ENCODE data around the gene CDK16.

Gene CDK16

DNA sequence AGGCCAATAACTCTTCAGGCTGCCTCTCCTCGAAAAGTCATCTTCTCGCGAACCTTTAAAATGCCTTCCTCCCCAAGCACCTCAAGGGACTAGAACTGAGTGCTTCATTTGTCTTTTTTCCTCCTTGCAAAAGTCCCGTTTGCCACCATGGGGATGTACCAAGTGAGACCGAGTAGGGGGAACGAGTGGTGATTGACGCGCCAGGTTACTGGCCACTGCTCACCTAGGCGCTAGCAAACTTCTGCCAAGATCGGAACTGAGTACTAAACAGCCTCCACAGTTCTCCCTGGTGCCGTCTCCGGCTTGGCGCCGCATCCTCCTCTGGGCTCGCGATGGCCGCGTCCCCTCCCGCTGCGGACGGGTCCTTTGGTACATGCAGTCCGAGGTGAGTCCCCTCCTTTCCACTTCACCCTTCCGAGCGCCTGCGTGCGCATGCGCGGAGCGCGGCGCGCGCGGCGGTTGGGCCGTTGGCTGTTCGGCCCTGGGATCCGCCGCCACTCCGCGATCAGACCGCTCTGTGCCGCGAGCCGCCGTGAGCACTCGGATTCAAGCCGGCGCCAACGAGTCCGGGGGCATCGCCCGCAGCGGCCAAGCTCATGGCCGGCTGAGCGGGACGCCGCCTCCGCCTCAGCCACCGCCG, at the start of gene CDK16:
Gene CDK16 (plus strand): TSS at position 402 of the 640 bp plus-strand sequence. CDS start 4,877 bp downstream, outside the sequence.
- H3K27me3 ChIP-seq (ENCODE audit: control insufficient read depth, insufficient read depth, low read length): no peaks in the 10 kb centered on the region
- H3K36me3 ChIP-seq (ENCODE audit: control insufficient read depth, insufficient read depth, low read length): peaks cover 63% of the 10 kb centered on the region
- H3K27ac ChIP-seq (ENCODE audit: low read depth, low read length): peak within 1 kb of the TSS; percentile 96
- H3K4me1 ChIP-seq (ENCODE audit: control insufficient read depth, insufficient read depth, low read length): peaks cover 33% of the 10 kb centered on the region
- no peaks in the 10 kb centered on the region for H3K9me3 ChIP-seq (ENCODE audit: control insufficient read depth, insufficient read depth, low read depth, low read length)
- peak within 1 kb of the TSS; percentile 96 for H3K9ac ChIP-seq (ENCODE audit: low read length)
- peak within 1 kb of the TSS; percentile 86 for H3K4me3 ChIP-seq (ENCODE audit: low read depth, low read length)

DNA sequence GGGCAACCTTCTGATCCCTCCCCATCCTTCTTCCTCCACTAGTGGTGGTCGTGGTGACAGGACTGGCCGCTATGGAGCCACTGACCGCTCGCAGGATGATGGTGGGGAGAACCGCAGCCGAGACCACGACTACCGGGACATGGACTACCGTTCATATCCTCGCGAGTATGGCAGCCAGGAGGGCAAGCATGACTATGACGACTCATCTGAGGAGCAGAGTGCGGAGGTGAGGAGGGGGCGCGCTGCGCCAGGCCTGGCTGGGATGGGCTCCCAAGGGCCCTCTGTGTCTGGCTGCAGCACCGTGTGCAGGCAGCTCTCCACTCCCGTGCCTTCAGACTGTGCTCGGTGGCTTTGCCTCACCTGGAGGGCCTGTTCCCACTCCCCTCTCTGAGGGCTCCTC, 49.2 kb upstream of the CDK16 start:
- no peaks in the 10 kb centered on the region for H3K4me1 ChIP-seq (ENCODE audit: control insufficient read depth, insufficient read depth, low read length)
- no peak overlapping the region for H3K27ac ChIP-seq (ENCODE audit: low read depth, low read length)
- no peak overlapping the region for H3K9ac ChIP-seq (ENCODE audit: low read length)
- peaks cover 63% of the 10 kb centered on the region for H3K36me3 ChIP-seq (ENCODE audit: control insufficient read depth, insufficient read depth, low read length)
- no peaks in the 10 kb centered on the region for H3K27me3 ChIP-seq (ENCODE audit: control insufficient read depth, insufficient read depth, low read length)
- H3K4me3 ChIP-seq (ENCODE audit: low read depth, low read length): no peak overlapping the region
- H3K9me3 ChIP-seq (ENCODE audit: control insufficient read depth, insufficient read depth, low read depth, low read length): no peaks in the 10 kb centered on the region

DNA sequence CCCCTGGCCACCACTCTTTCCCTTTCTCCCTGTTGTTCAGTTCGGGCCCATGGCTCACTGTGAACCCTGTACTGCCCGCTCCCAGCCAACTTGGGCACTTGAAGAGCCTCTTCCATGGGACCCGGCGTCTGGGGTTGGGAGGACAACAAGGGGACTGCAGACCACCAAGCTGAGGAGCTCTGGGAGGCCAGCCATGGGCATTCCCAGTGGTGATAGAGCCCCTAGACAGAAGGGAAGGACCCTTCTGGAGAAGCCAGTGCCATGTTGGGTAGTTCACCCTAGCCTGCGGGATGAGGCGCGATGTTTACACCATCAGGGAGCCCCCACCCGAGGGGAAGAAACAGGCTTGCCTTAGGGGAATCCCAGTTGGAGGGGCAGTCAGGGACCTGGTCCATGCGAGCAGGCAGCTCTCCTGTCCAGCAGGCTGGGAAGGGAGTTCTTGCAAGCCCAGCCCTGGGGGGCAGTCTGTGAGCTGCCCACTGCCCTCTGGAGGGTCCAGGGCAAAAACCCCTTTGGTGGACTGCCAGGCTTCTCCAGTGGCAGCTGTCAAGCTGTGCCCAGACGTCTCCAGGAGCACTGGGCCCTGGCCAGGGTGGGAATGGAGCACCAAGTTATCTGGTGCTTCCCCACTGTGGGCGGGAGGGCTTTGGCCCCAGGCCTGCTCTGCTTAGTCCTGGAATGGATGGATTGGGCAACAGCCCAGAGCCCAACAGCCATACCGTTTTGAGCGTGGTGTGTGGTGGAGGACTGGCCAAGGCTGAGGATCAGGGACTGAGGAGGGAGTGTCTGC, 48.6 kb upstream of the CDK16 start:
- H3K27me3 ChIP-seq (ENCODE audit: control insufficient read depth, insufficient read depth, low read length): no peaks in the 10 kb centered on the region
- H3K9me3 ChIP-seq (ENCODE audit: control insufficient read depth, insufficient read depth, low read depth, low read length): no peaks in the 10 kb centered on the region
- H3K36me3 ChIP-seq (ENCODE audit: control insufficient read depth, insufficient read depth, low read length): peaks cover 63% of the 10 kb centered on the region
- H3K9ac ChIP-seq (ENCODE audit: low read length): no peak overlapping the region
- no peak overlapping the region for H3K4me3 ChIP-seq (ENCODE audit: low read depth, low read length)
- H3K4me1 ChIP-seq (ENCODE audit: control insufficient read depth, insufficient read depth, low read length): no peaks in the 10 kb centered on the region
- no peak overlapping the region for H3K27ac ChIP-seq (ENCODE audit: low read depth, low read length)

DNA sequence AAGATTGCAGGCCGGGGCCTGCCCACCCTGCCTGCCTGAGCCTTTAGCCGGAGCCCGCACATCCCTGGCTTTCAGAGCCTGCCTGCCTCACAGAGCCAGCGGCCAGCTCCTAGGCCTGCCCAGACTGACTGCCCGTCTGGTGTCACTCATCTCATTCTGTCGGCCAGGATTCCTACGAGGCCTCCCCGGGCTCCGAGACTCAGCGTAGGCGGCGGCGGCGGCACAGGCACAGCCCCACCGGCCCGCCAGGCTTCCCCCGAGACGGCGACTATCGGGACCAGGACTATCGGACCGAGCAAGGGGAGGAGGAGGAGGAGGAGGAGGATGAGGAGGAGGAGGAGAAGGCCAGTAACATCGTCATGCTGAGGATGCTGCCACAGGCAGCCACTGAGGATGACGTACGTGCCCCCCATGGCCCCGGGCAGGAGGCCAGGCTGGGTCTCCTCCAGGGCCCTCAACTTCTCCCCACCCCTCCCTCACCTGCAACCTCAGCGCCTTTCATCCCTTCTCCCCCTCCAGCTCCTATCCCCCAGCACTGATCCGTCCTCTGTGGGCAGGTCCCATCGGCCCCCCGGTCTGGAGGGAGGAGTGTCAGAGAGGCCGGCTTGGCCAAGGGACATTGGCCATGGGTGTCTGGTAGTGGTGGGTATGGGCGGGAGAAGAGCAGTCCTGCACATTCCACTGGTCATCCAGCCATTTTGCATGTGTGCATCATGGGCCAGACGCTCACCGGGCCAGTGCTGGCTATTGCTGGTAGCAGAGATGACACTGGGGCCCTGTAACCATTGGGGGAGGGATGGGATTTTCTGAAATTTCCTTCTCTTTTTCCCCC, 47.4 kb upstream of the CDK16 start:
- Histone ChIP-seq H3K4me1 (ENCODE audit: control insufficient read depth, insufficient read depth, low read length) (no peaks in the 10 kb centered on the region), H3K9ac (ENCODE audit: low read length) (no peak overlapping the region), H3K9me3 (ENCODE audit: control insufficient read depth, insufficient read depth, low read depth, low read length) (no peaks in the 10 kb centered on the region), H3K27me3 (ENCODE audit: control insufficient read depth, insufficient read depth, low read length) (no peaks in the 10 kb centered on the region), H3K27ac (ENCODE audit: low read depth, low read length) (no peak overlapping the region), H3K4me3 (ENCODE audit: low read depth, low read length) (no peak overlapping the region), H3K36me3 (ENCODE audit: control insufficient read depth, insufficient read depth, low read length) (peaks cover 74% of the 10 kb centered on the region)

DNA sequence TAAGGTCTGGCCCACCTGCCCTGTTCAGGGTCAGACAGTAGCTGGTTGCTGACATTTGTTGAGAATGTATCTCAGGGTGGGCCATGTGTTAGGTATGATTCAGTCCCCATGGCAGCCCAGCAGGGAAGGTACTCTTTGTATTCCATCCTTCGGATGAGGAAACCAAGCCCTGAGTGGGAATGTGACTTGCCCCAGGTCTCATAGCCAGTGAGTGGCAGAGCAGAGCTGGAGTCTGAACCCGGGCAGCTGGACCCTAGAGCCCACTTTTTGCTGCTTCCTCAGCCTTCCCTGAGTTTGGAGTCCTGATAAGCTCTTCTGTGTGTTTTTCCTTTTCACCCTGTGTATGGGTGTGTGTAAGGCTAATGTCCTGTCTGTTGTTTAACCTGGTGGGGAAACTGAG, 46.5 kb upstream of the CDK16 start:
- no peaks in the 10 kb centered on the region; the same call in 1 of the 2 replicates for H3K27me3 ChIP-seq (ENCODE audit: control insufficient read depth, insufficient read depth, low read length)
- no peak overlapping the region for H3K4me3 ChIP-seq (ENCODE audit: low read depth, low read length)
- H3K27ac ChIP-seq (ENCODE audit: low read depth, low read length): no peak overlapping the region
- H3K9me3 ChIP-seq (ENCODE audit: control insufficient read depth, insufficient read depth, low read depth, low read length): no peaks in the 10 kb centered on the region
- no peaks in the 10 kb centered on the region for H3K4me1 ChIP-seq (ENCODE audit: control insufficient read depth, insufficient read depth, low read length)
- no peak overlapping the region for H3K9ac ChIP-seq (ENCODE audit: low read length)
- H3K36me3 ChIP-seq (ENCODE audit: control insufficient read depth, insufficient read depth, low read length): peaks cover 84% of the 10 kb centered on the region

DNA sequence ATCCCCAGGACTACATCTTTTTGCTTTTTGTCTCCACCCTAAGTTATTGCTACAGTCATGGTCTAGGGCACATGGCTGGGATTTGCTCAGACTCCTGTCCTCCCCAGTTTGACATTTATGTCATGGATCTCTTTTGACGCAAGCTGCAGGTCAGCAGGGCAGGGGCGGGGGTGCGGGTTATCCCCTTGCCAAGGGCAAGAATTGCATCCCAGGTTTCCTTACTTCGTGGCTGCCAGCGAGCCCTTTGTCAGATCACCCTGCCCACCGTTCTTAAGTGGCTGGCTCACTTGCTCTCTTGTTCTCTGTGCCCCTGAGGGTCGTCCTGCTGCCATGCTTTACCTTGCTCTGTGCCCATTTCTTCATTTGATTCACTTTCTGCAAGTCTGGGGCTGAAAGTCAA, 45.9 kb upstream of the CDK16 start:
- no peak overlapping the region for H3K4me3 ChIP-seq (ENCODE audit: low read depth, low read length)
- H3K9ac ChIP-seq (ENCODE audit: low read length): no peak overlapping the region
- H3K9me3 ChIP-seq (ENCODE audit: control insufficient read depth, insufficient read depth, low read depth, low read length): no peaks in the 10 kb centered on the region
- H3K4me1 ChIP-seq (ENCODE audit: control insufficient read depth, insufficient read depth, low read length): no peaks in the 10 kb centered on the region
- no peak overlapping the region for H3K27ac ChIP-seq (ENCODE audit: low read depth, low read length)
- peaks cover 89% of the 10 kb centered on the region for H3K36me3 ChIP-seq (ENCODE audit: control insufficient read depth, insufficient read depth, low read length)
- no peaks in the 10 kb centered on the region; the same call in 1 of the 2 replicates for H3K27me3 ChIP-seq (ENCODE audit: control insufficient read depth, insufficient read depth, low read length)

DNA sequence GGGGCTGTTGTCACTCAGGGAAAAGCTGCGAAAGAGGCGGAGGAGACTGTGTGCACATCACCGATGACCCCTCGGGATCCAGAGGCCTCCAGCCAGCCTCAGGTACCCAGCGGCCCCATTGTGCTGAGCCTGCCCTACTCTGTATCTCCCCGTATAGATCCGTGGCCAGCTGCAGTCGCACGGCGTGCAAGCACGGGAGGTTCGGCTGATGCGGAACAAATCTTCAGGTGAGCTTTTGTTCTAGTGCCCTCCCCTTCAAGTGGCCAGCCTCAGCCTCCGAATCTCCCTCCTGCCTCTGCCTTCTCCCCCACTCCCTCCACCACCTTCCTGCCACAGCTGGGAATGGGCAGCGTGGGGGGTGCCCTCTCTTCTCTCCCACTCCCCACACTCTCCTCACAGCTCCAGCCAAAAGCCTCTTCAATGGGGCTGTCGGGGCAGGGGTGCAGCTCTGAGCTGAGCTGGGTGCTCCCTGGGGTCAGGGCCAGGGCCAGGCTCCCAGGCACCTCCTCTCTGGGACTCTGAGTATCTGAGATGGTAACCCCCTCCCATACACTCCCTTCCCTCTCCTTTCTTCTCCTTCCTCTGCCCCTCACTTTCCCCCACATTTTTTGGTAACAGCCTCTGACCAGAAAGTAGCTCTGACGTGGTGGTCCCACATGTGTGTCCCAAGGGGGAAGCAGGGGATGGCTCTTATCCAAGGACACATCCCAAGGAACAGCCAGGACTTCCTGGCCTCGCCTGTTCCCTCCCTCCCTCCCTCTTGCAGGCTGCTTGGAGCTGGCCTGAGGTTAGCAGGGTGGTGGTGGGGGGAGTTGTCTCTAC, 45.3 kb upstream of the CDK16 start:
- Histone ChIP-seq H3K9ac (ENCODE audit: low read length) (no peak overlapping the region), H3K9me3 (ENCODE audit: control insufficient read depth, insufficient read depth, low read depth, low read length) (no peaks in the 10 kb centered on the region), H3K36me3 (ENCODE audit: control insufficient read depth, insufficient read depth, low read length) (peaks cover 95% of the 10 kb centered on the region), H3K27me3 (ENCODE audit: control insufficient read depth, insufficient read depth, low read length) (no peaks in the 10 kb centered on the region; the same call in 1 of the 2 replicates), H3K27ac (ENCODE audit: low read depth, low read length) (no peak overlapping the region), H3K4me1 (ENCODE audit: control insufficient read depth, insufficient read depth, low read length) (no peaks in the 10 kb centered on the region), H3K4me3 (ENCODE audit: low read depth, low read length) (no peak overlapping the region)

DNA sequence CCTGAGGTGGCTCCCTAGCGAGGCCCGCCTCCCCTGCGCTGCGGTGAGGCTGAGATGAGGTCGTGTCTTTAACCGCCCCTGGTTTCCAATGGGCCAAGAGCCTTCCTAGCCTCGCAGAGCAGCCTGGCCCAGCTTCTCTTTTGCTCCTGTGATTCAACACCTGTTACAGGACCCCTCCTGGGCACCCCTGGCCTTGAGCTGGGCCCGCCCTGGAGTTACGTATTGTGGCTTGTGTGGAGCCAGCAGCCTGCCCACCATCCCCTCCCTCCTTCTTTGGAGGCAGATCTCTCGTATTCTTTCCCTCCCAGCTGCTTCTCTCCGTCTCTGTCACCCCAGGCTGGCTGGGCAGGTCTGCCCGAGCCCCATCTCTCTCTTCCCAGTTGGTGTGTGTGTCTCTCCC, 44.1 kb upstream of the CDK16 start:
- no peaks in the 10 kb centered on the region; the same call in 1 of the 2 replicates for H3K27me3 ChIP-seq (ENCODE audit: control insufficient read depth, insufficient read depth, low read length)
- H3K9me3 ChIP-seq (ENCODE audit: control insufficient read depth, insufficient read depth, low read depth, low read length): no peaks in the 10 kb centered on the region
- peaks cover 99% of the 10 kb centered on the region for H3K36me3 ChIP-seq (ENCODE audit: control insufficient read depth, insufficient read depth, low read length)
- no peak overlapping the region for H3K4me3 ChIP-seq (ENCODE audit: low read depth, low read length)
- H3K9ac ChIP-seq (ENCODE audit: low read length): no peak overlapping the region
- no peaks in the 10 kb centered on the region for H3K4me1 ChIP-seq (ENCODE audit: control insufficient read depth, insufficient read depth, low read length)
- no peak overlapping the region for H3K27ac ChIP-seq (ENCODE audit: low read depth, low read length)

DNA sequence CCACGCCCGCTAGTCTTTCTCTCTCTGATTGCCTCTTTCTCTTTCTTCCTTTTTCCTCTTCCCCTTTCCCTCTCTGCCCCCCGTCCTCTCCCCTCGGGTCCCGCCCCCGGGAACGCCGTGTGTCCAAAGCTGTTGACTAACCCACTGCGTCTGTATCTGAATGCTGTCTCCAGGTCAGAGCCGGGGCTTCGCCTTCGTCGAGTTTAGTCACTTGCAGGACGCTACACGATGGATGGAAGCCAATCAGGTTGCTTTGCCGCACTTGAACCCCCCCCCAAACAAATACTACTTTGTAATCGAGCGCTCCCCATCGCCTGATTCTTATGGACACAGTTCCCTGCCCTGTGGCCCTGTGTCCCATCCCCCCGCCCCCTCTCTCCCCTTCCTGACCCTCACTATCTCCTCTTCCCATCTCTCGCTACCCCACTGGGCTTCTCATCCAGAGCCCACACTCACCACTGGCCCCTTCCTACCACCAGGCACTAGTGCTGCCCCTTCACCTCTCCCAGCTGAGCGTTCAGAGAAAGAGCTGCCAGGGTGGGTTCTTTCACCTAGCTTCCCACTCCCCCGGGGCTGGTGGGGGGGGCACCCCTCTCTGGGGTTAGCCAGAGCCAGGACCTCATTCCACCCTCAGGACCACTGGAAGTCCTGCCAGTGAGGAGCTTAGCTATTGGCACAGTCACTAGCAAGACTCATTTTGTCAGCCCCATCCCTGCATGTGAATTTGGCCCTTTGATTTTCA, 43.5 kb upstream of the CDK16 start:
- Histone ChIP-seq H3K27ac (ENCODE audit: low read depth, low read length) (no peak overlapping the region), H3K36me3 (ENCODE audit: control insufficient read depth, insufficient read depth, low read length) (peaks cover 99% of the 10 kb centered on the region), H3K27me3 (ENCODE audit: control insufficient read depth, insufficient read depth, low read length) (no peaks in the 10 kb centered on the region; the same call in 1 of the 2 replicates), H3K4me3 (ENCODE audit: low read depth, low read length) (no peak overlapping the region), H3K9me3 (ENCODE audit: control insufficient read depth, insufficient read depth, low read depth, low read length) (no peaks in the 10 kb centered on the region), H3K9ac (ENCODE audit: low read length) (no peak overlapping the region), H3K4me1 (ENCODE audit: control insufficient read depth, insufficient read depth, low read length) (no peaks in the 10 kb centered on the region)

DNA sequence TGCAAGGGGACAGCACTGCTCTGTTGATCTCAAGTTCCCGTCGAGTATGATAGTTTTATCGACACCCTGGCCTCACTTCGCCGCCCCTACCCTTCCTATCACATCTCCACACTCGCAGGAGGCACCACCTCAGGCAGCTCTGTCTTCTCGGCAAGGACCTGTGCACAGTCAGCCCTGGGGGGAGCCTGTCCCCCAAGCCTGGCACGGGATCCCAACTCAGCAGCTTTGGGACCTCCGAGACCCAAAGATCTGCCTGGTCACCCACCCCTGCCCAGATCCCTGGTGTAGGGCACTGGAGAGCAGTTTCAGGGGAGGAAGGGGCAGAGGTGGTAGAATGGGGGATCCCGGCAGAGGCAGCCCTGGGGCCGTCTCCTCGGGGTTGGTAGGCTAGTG, 42.9 kb upstream of the CDK16 start:
- Histone ChIP-seq H3K4me3 (ENCODE audit: low read depth, low read length) (no peak overlapping the region), H3K9me3 (ENCODE audit: control insufficient read depth, insufficient read depth, low read depth, low read length) (no peaks in the 10 kb centered on the region), H3K27me3 (ENCODE audit: control insufficient read depth, insufficient read depth, low read length) (no peaks in the 10 kb centered on the region; the same call in 1 of the 2 replicates), H3K27ac (ENCODE audit: low read depth, low read length) (no peak overlapping the region), H3K9ac (ENCODE audit: low read length) (no peak overlapping the region), H3K36me3 (ENCODE audit: control insufficient read depth, insufficient read depth, low read length) (peaks cover 99% of the 10 kb centered on the region), H3K4me1 (ENCODE audit: control insufficient read depth, insufficient read depth, low read length) (no peaks in the 10 kb centered on the region)

Measured in HUES6 (cell line).